Naive thymus-derived CD4-positive, alpha-beta T cell (primary cell): ENCODE data around the gene MAP2K5. TPM values are rescaled to one million over a fixed set of nuclear protein-coding genes. Genes with fewer than 3 reads are reported as not detected.

Source experiments
- ATAC-seq: fragments of 150-1000 bp; cut with Tn5 transposase; 2 replicates; pipeline ENCODE4 v1.10.0; 2021; ENCODE audit warnings: mild to moderate bottlenecking, moderate library complexity
- CTCF ChIA-PET: fragments of 350-600 bp; sonication (Branson Sonifier 250); formaldehyde crosslinking; loops from one replicate; lab custom pipeline; 2021; ENCODE audit warnings: antibody characterized with exemption; lab: Charles Lee
- POLR2A ChIA-PET: fragments of 350-600 bp; sonication (Branson Sonifier 250); formaldehyde crosslinking; loops from one replicate; lab custom pipeline; 2021; ENCODE audit warnings: antibody characterized with exemption, inconsistent platforms; lab: Charles Lee
- DNase-seq, 9 donors: peaks; one replicate each; pipeline versions ENCODE4 v3.0.0 to v3.0.0-alpha.2; 2020 to 2022; ENCODE audit warnings: mixed read lengths in 1 of 9
- H3K27ac ChIP-seq: one replicate; pipeline ENCODE4 v1.7.0; 2013; ENCODE audit warnings: mild to moderate bottlenecking, low read depth, low read length, moderate library complexity
- H3K27me3 ChIP-seq, 2 donors: one replicate each; pipeline ENCODE4 v1.7.0; 2013; ENCODE audit warnings: low read length in 2 of 2, mild to moderate bottlenecking in 2 of 2, moderate library complexity in 2 of 2; ENCODE audit not compliant: control insufficient read depth in 2 of 2, insufficient read depth in 2 of 2
- H3K36me3 ChIP-seq, 3 experiments: 1 replicate in 2 of 3; 2 replicates in 1 of 3; pipeline ENCODE4 v1.7.0; 2013; ENCODE audit warnings: low read length in 3 of 3, mild to moderate bottlenecking in 3 of 3, moderate library complexity in 1 of 3; ENCODE audit not compliant: insufficient read depth in 3 of 3, control insufficient read depth in 2 of 3
- H3K4me1 ChIP-seq, 2 donors: one replicate each; pipeline ENCODE4 v1.7.0; 2013; ENCODE audit warnings: low read length in 2 of 2, mild to moderate bottlenecking in 2 of 2, moderate library complexity in 1 of 2; ENCODE audit not compliant: control insufficient read depth in 2 of 2, insufficient read depth in 2 of 2
- H3K4me3 ChIP-seq: 2 replicates; pipeline ENCODE4 v1.7.0; 2013; ENCODE audit warnings: mild to moderate bottlenecking, low read length
- H3K9me3 ChIP-seq, 3 experiments: 1 replicate in 2 of 3; 2 replicates in 1 of 3; pipeline ENCODE4 v1.7.0; 2013; ENCODE audit warnings: low read length in 3 of 3; ENCODE audit not compliant: control insufficient read depth in 2 of 3
- H3K27ac Mint-ChIP-seq, 9 donors: one replicate each; pipeline ENCODE4 v1.8.0; 2020 to 2022; ENCODE audit warnings: mixed read lengths in 9 of 9, mild to moderate bottlenecking in 8 of 9, moderate library complexity in 5 of 9, inconsistent platforms in 2 of 9
- H3K27me3 Mint-ChIP-seq, 5 donors: one replicate each; pipeline ENCODE4 v1.8.0; 2021 to 2022; ENCODE audit warnings: mixed read lengths in 5 of 5, mild to moderate bottlenecking in 1 of 5
- H3K36me3 Mint-ChIP-seq, 5 donors: one replicate each; pipeline ENCODE4 v1.8.0; 2020 to 2022; ENCODE audit warnings: mixed read lengths in 5 of 5, mild to moderate bottlenecking in 3 of 5, inconsistent platforms in 1 of 5
- H3K4me1 Mint-ChIP-seq, 7 donors: one replicate each; pipeline ENCODE4 v1.8.0; 2020 to 2022; ENCODE audit warnings: mixed read lengths in 7 of 7, mild to moderate bottlenecking in 3 of 7, inconsistent platforms in 1 of 7
- H3K4me3 Mint-ChIP-seq, 10 donors: one replicate each; pipeline ENCODE4 v1.8.0; 2020 to 2022; ENCODE audit warnings: mild to moderate bottlenecking in 10 of 10, mixed read lengths in 10 of 10, moderate library complexity in 6 of 10, inconsistent platforms in 2 of 10
- H3K9me3 Mint-ChIP-seq, 11 donors: one replicate each; pipeline ENCODE4 v1.8.0; 2020 to 2022; ENCODE audit warnings: mixed read lengths in 11 of 11, mild to moderate bottlenecking in 4 of 11, inconsistent platforms in 1 of 11, moderate library complexity in 1 of 11
- intact Hi-C, 2 donors: fragments of 100-400 bp; cut with micrococcal nuclease; formaldehyde crosslinking; loops; one replicate each; pipeline ENCODE4 v1.15.1; 2023
- polyA plus RNA-seq, 2 donors: library from polyadenylated mRNA; unstranded; fragments of 300-500 nt; fragmentation: Illumina TruSeq; gene quantifications; one replicate each; pipeline ENCODE4 v1.2.3, GENCODE V29; 2021
- total RNA-seq, 6 experiments: library from RNA in 5 of 6; stranded (reverse) in 5 of 6; gene quantifications; 1 replicate in 5 of 6; 2 replicates in 1 of 6; pipeline ENCODE4 v1.2.3 and lab custom pipeline; 2021 to 2026

The MAP2K5 gene
- total and polyA plus RNA-seq, 7 experiments from 2014 or later, result 22.7 to 43.4 (median 33.9) TPM

- peaks cover 0 to 6% (median 0%) of the 10 kb centered on the region in 7 donors for H3K4me1 Mint-ChIP-seq
- ChIA-PET CTCF (interaction anchor here (0.7 kb wide), 1 partner anchor 10 kb away, joined by 4 read pairs; no protein-coding TSS in a partner anchor), POLR2A (no interaction called here)
- Histone ChIP-seq H3K9me3 (peaks cover 0 to 7% (median 0%) of the 10 kb centered on the region in 3 experiments), H3K27me3 (no peaks in the 10 kb centered on the region), H3K36me3 (no peaks in the 10 kb centered on the region), H3K27ac (no peak overlapping the region), H3K4me3 (no peak overlapping the region), H3K4me1 (no peaks in the 10 kb centered on the region)
- H3K27me3 Mint-ChIP-seq, result no peaks in the 10 kb centered on the region
- intact Hi-C loops, result no loop called here
- ATAC-seq, result no peak
- H3K36me3 Mint-ChIP-seq, result peaks cover 4 to 66% (median 46%) of the 10 kb centered on the region in 5 donors
- peaks cover 0 to 21% (median 10%) of the 10 kb centered on the region in 11 donors for H3K9me3 Mint-ChIP-seq
- H3K4me3 Mint-ChIP-seq, result no peak overlapping the region
- no peak for DNase-seq
- no peak overlapping the region for H3K27ac Mint-ChIP-seq
Observed at GRCh38 chr15:67792250-67792942, 249.9 kb downstream of the MAP2K5 start.

GRCh38 chr15:67794832-67795574 is 252.5 kb downstream of the MAP2K5 start:
- H3K4me1 Mint-ChIP-seq, result peaks cover 0 to 6% (median 0%) of the 10 kb centered on the region in 7 donors
- H3K9me3 Mint-ChIP-seq, result peaks cover 0 to 21% (median 9%) of the 10 kb centered on the region in 11 donors
- no peak for ATAC-seq
- no peaks in the 10 kb centered on the region for H3K27me3 Mint-ChIP-seq
- POLR2A ChIA-PET, result no interaction called here
- no peak overlapping the region for H3K27ac Mint-ChIP-seq
- Histone ChIP-seq H3K27ac (no peak overlapping the region), H3K4me1 (no peaks in the 10 kb centered on the region), H3K9me3 (peaks cover 0 to 7% (median 0%) of the 10 kb centered on the region in 3 experiments), H3K4me3 (no peak overlapping the region), H3K27me3 (no peaks in the 10 kb centered on the region), H3K36me3 (no peaks in the 10 kb centered on the region)
- H3K4me3 Mint-ChIP-seq, result no peak overlapping the region
- no peak for DNase-seq
- peaks cover 4 to 65% (median 43%) of the 10 kb centered on the region in 5 donors for H3K36me3 Mint-ChIP-seq
- intact Hi-C loops, result no loop called here
- CTCF ChIA-PET, result no interaction called here

GRCh38 chr15:67796196-67797127 is 254.0 kb downstream of the MAP2K5 start:
- H3K27me3 ChIP-seq, result no peaks in the 10 kb centered on the region

GRCh38 chr15:67799801-67800205 is 257.3 kb downstream of the MAP2K5 start:
- Histone ChIP-seq H3K4me3 (no peak overlapping the region), H3K27me3 (no peaks in the 10 kb centered on the region), H3K36me3 (peaks cover 0 to 4% (median 0%) of the 10 kb centered on the region in 3 experiments), H3K27ac (no peak overlapping the region), H3K9me3 (peaks cover 0 to 6% (median 0%) of the 10 kb centered on the region in 3 experiments), H3K4me1 (no peaks in the 10 kb centered on the region)
- ATAC-seq (no peak), DNase-seq (no peak)
- ChIA-PET POLR2A (no interaction called here), CTCF (interaction anchor here (0.6 kb wide), 1 partner anchor 1212 kb away, joined by 3 read pairs; no protein-coding TSS in a partner anchor)
- Mint-ChIP-seq H3K36me3 (peaks cover 3 to 40% (median 20%) of the 10 kb centered on the region in 5 donors), H3K9me3 (peaks cover 0 to 13% (median 5%) of the 10 kb centered on the region in 11 donors), H3K4me1 (peaks cover 0 to 6% (median 0%) of the 10 kb centered on the region in 7 donors), H3K27me3 (no peaks in the 10 kb centered on the region), H3K4me3 (no peak overlapping the region), H3K27ac (no peak overlapping the region)
- intact Hi-C loops, result no loop called here

More at GRCh38 chr15:67796196-67797127, 254.0 kb downstream of the MAP2K5 start:
- no peak overlapping the region for H3K27ac ChIP-seq
- no peak for ATAC-seq
- intact Hi-C loops, result no loop called here
- no peak for DNase-seq
- Mint-ChIP-seq H3K27me3 (no peaks in the 10 kb centered on the region), H3K36me3 (peaks cover 4 to 58% (median 44%) of the 10 kb centered on the region in 5 donors), H3K27ac (peak overlapping the region in 1 of 9 donors; percentile 57), H3K9me3 (peaks cover 0 to 21% (median 9%) of the 10 kb centered on the region in 11 donors), H3K4me1 (peaks cover 0 to 6% (median 0%) of the 10 kb centered on the region in 7 donors), H3K4me3 (no peak overlapping the region)
- H3K36me3 ChIP-seq, result no peaks in the 10 kb centered on the region
- peaks cover 0 to 7% (median 0%) of the 10 kb centered on the region in 3 experiments for H3K9me3 ChIP-seq
- H3K4me1 ChIP-seq, result no peaks in the 10 kb centered on the region
- ChIA-PET CTCF (no interaction called here), POLR2A (no interaction called here)
- no peak overlapping the region for H3K4me3 ChIP-seq

GRCh38 chr15:67801142-67801541 is 258.6 kb downstream of the MAP2K5 start:
- H3K27me3 ChIP-seq, result no peaks in the 10 kb centered on the region
- ATAC-seq (no peak), DNase-seq (no peak)
- H3K27ac ChIP-seq, result no peak overlapping the region
- POLR2A ChIA-PET, result interaction anchor here (1.1 kb wide), 1 partner anchor 17 kb away, joined by 4 read pairs; no protein-coding TSS in a partner anchor
- no peaks in the 10 kb centered on the region for H3K9me3 ChIP-seq
- CTCF ChIA-PET, result no interaction called here
- peaks cover 0 to 4% (median 0%) of the 10 kb centered on the region in 3 experiments for H3K36me3 ChIP-seq
- H3K27ac Mint-ChIP-seq, result no peak overlapping the region
- no peak overlapping the region for H3K4me3 Mint-ChIP-seq
- H3K27me3 Mint-ChIP-seq, result no peaks in the 10 kb centered on the region
- H3K4me1 Mint-ChIP-seq, result peaks cover 0 to 2% (median 0%) of the 10 kb centered on the region in 7 donors
- peaks cover 0 to 34% (median 10%) of the 10 kb centered on the region in 5 donors for H3K36me3 Mint-ChIP-seq
- intact Hi-C loops, result no loop called here
- no peak overlapping the region for H3K4me3 ChIP-seq
- peaks cover 0 to 2% (median 0%) of the 10 kb centered on the region in 11 donors for H3K9me3 Mint-ChIP-seq
- H3K4me1 ChIP-seq, result no peaks in the 10 kb centered on the region
